ENCODE results near the gene MACIR. TPM values are rescaled to one million over a fixed set of nuclear protein-coding genes. Genes with fewer than 3 reads are reported as not detected.
"Not testable (repeated sequence)": the region's sequence is repeated elsewhere in the genome, so short reads cannot be mapped to it uniquely, and the experiment has no call there.

Gene MACIR
- polyA plus RNA-seq, 1 experiment = 6.3 TPM

DNA sequence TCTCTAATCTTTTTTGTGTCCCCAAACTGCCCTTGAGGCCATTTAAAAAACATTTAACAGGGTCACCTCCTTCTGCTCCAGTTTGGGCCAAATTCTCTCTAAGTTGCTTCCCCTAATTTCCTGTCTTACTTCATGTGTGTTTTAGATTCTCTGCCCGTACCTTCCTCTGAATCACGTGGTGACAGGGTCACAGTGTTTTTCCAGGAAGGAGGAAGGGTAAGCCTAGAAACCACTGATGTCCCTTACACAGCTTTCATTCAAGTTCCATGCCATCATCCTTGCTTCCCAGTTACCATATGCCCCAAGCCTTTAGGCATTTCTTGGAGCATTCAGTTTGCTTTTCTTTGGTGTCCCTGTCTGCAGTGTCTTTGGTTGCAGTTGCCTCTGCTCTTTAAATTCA, 42.4 kb upstream of the MACIR start:
- no peak for TF ChIP-seq CTCF (IDR thresholded peaks at IDR 0.05; ENCODE audit: low read depth, low read length)
- DNase-seq (ENCODE audit: low read depth, low spot score) = no peak
- CTCF ChIA-PET = interaction anchor here (0.9 to 2.2 kb wide), 4 partner anchors 9 to 259 kb away, joined by 3 to 22 read pairs (median 6); no protein-coding TSS in a partner anchor
- no peaks in the 10 kb centered on the region for H3K9me3 ChIP-seq (ENCODE audit: control insufficient read depth, insufficient read depth, low read length)
- POLR2A ChIA-PET = no interaction called here
- no peak overlapping the region for H3K27ac ChIP-seq (ENCODE audit: low read depth, low read length)
- H3K27me3 ChIP-seq (ENCODE audit: control insufficient read depth, insufficient read depth, low read length) = no peaks in the 10 kb centered on the region
- H3K4me3 ChIP-seq (ENCODE audit: low read depth, low read length) = no peak overlapping the region

GRCh38 chr5:103216697-103217096, 41.9 kb upstream of the MACIR start:
- DNase-seq (ENCODE audit: low read depth, low spot score) = no peak
- H3K4me3 ChIP-seq (ENCODE audit: low read depth, low read length) = no peak overlapping the region
- no peak for TF ChIP-seq CTCF (IDR thresholded peaks at IDR 0.05; ENCODE audit: low read depth, low read length)
- no peak overlapping the region for H3K27ac ChIP-seq (ENCODE audit: low read depth, low read length)
- ChIA-PET POLR2A (no interaction called here), CTCF (interaction anchor here (0.8 to 2.2 kb wide), 6 partner anchors 8 to 260 kb away, joined by 3 to 22 read pairs (median 4); no protein-coding TSS in a partner anchor)
- no peaks in the 10 kb centered on the region for H3K9me3 ChIP-seq (ENCODE audit: control insufficient read depth, insufficient read depth, low read length)
- H3K27me3 ChIP-seq (ENCODE audit: control insufficient read depth, insufficient read depth, low read length) = no peaks in the 10 kb centered on the region

DNA sequence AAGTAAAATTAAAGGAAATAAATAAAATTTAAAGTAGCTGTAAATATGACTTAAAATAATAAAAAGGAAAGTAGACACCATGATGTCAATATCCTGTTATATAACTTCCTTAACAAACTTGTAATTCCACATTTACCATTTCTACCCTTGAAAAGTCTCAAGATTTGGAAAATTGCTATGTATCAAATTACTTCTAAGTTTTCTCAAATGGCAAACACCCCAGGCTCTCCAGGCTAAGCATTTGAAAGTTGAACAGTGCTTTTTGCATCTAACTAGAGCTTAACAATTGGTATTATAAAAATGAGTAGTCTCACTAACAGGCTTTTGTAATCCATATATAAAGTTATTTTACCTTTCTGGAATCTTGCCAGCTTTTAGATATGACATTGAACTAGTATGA, 41.5 kb upstream of the MACIR start:
- no peak for DNase-seq (ENCODE audit: low read depth, low spot score)
- H3K9me3 ChIP-seq (ENCODE audit: control insufficient read depth, insufficient read depth, low read length) = no peaks in the 10 kb centered on the region
- H3K27me3 ChIP-seq (ENCODE audit: control insufficient read depth, insufficient read depth, low read length) = no peaks in the 10 kb centered on the region
- H3K4me3 ChIP-seq (ENCODE audit: low read depth, low read length) = no peak overlapping the region
- ChIA-PET POLR2A (no interaction called here), CTCF (interaction anchor here (0.8 to 2.2 kb wide), 6 partner anchors 8 to 259 kb away, joined by 3 to 22 read pairs (median 4); no protein-coding TSS in a partner anchor)
- no peak overlapping the region for H3K27ac ChIP-seq (ENCODE audit: low read depth, low read length)
- TF ChIP-seq CTCF (IDR thresholded peaks at IDR 0.05; ENCODE audit: low read depth, low read length) = no peak

DNA sequence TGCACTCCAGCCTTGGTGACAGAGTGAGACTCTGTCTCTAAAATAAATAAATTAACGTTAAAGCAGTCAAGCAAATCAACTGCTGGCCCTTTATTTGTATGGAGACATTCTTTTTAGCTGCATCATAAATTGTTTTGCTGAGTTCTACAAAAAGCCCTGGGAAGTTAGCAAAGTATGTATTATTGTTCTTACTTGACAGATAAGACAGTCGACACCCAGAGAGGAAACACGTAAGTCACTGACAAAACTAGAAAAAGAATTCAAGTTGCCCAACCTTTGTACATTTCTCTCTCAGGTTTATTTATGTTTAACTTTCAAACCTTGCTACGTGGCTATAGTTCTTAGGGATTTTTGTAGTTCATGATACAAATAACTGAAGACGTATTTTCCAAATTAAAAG, 40.4 kb upstream of the MACIR start:
- CTCF ChIA-PET = interaction anchor here (1.4 kb wide), 1 partner anchor 9 kb away, joined by 5 read pairs; no protein-coding TSS in a partner anchor
- Histone ChIP-seq H3K4me3 (ENCODE audit: low read depth, low read length) (no peak overlapping the region), H3K27me3 (ENCODE audit: control insufficient read depth, insufficient read depth, low read length) (no peaks in the 10 kb centered on the region), H3K27ac (ENCODE audit: low read depth, low read length) (no peak overlapping the region), H3K9me3 (ENCODE audit: control insufficient read depth, insufficient read depth, low read length) (no peaks in the 10 kb centered on the region)
- POLR2A ChIA-PET = interaction anchor here (0.6 kb wide), 1 partner anchor 157 kb away, joined by 5 read pairs; no protein-coding TSS in a partner anchor
- DNase-seq (ENCODE audit: low read depth, low spot score) = peak; percentile 66
- TF ChIP-seq CTCF (IDR thresholded peaks at IDR 0.05; ENCODE audit: low read depth, low read length) = no peak

GRCh38 chr5:103219074-103219473, 39.5 kb upstream of the MACIR start:
- H3K4me3 ChIP-seq (ENCODE audit: low read depth, low read length); DNase-seq (ENCODE audit: low read depth, low spot score); H3K9me3 ChIP-seq (ENCODE audit: control insufficient read depth, insufficient read depth, low read length); H3K27me3 ChIP-seq (ENCODE audit: control insufficient read depth, insufficient read depth, low read length); CTCF ChIA-PET; POLR2A ChIA-PET; H3K27ac ChIP-seq (ENCODE audit: low read depth, low read length): not testable (repeated sequence)
